8988T (cell line): ENCODE measurements around the gene MAL.

Source experiments
- DNase-seq: peaks from one replicate; pipeline ENCODE4 v3.0.0; 2011

Gene MAL

GRCh38 chr2:95025406-95026319, at the start of gene MAL:
TSS of gene MAL (plus strand) at chr2:95025708. CDS start at chr2:95025793, 85 bp downstream.
- DNase-seq, result no peak

- no peak for DNase-seq
Measured at GRCh38 chr2:94977826-94978225, 47.7 kb upstream of the MAL start.

- DNase-seq, result no peak
Measured at GRCh38 chr2:94978917-94979316, 46.6 kb upstream of the MAL start.

- DNase-seq, result no peak
Measured at GRCh38 chr2:94979406-94980375, 45.8 kb upstream of the MAL start.

- no peak for DNase-seq
Measured at GRCh38 chr2:94980406-94980805, 45.1 kb upstream of the MAL start.

GRCh38 chr2:94982156-94982555, 43.4 kb upstream of the MAL start:
- DNase-seq, result no peak

- peak; percentile 44 for DNase-seq
Measured at GRCh38 chr2:94982675-94983074, 42.8 kb upstream of the MAL start.

- no peak for DNase-seq
Measured at GRCh38 chr2:94984964-94985575, 40.4 kb upstream of the MAL start.

GRCh38 chr2:94985636-94986035, 39.9 kb upstream of the MAL start:
- DNase-seq, result no peak

GRCh38 chr2:94986392-94986963, 39.0 kb upstream of the MAL start:
- no peak for DNase-seq

GRCh38 chr2:94987074-94988020, 38.2 kb upstream of the MAL start:
- no peak for DNase-seq

- no peak for DNase-seq
Measured at GRCh38 chr2:94990956-94991355, 34.6 kb upstream of the MAL start.

- no peak for DNase-seq
Measured at GRCh38 chr2:94992360-94992759, 33.1 kb upstream of the MAL start.

- DNase-seq, result no peak
Measured at GRCh38 chr2:94993176-94994062, 32.1 kb upstream of the MAL start.

- DNase-seq, result no peak
Measured at GRCh38 chr2:94994063-94994913, 31.2 kb upstream of the MAL start.

- no peak for DNase-seq
Measured at GRCh38 chr2:94994914-94995552, 30.5 kb upstream of the MAL start.

- no peak for DNase-seq
Measured at GRCh38 chr2:94995553-94996304, 29.8 kb upstream of the MAL start.
